HG03378 (cell line): ENCODE measurements around the gene ZCCHC14.
"Not testable (repeated sequence)": the region's sequence is repeated elsewhere in the genome, so short reads cannot be mapped to it uniquely, and the experiment has no call there.

Experiments used
- ATAC-seq: cut with Tn5 transposase; IDR thresholded peaks from one replicate; pipeline ENCODE4 v1.9.1; 2021; ENCODE audit warnings: mild to moderate bottlenecking, moderate library complexity; ENCODE audit not compliant: unreplicated experiment

The ZCCHC14 gene

DNA sequence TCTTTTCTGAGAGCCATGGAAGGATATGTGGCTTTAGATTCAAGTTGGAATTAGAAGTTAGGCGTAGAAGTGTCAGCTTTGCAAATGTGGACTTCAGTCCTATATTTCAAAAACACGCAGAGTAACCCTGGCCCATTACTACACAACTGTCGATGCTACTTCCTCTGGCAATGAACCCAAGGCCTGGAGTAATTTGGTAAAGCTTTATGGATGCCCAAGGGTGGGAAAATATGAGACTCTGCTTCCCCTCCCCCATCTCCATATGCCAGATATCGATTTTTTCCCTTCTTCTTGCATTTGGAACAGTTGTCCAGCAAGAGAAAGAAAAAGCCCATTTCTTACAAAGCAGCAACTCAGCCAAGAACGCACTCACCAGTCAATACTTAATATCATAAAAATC, 103.6 kb downstream of the ZCCHC14 start:
- ATAC-seq, result no peak

DNA sequence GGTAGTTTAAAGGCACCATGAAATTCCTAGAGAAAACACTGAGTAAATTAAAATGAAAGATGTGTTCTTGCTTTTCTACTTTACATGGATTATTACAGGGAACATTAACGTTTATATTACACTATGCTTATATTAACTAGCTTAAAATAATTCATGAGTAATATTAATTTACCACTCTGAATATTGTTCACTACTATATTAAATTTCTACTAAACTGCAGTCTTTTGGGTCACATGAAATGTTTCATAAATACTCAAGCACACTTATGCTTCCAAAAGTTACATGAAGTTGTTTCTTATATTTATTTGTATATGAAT, 104.0 kb downstream of the ZCCHC14 start:
- no peak for ATAC-seq

DNA sequence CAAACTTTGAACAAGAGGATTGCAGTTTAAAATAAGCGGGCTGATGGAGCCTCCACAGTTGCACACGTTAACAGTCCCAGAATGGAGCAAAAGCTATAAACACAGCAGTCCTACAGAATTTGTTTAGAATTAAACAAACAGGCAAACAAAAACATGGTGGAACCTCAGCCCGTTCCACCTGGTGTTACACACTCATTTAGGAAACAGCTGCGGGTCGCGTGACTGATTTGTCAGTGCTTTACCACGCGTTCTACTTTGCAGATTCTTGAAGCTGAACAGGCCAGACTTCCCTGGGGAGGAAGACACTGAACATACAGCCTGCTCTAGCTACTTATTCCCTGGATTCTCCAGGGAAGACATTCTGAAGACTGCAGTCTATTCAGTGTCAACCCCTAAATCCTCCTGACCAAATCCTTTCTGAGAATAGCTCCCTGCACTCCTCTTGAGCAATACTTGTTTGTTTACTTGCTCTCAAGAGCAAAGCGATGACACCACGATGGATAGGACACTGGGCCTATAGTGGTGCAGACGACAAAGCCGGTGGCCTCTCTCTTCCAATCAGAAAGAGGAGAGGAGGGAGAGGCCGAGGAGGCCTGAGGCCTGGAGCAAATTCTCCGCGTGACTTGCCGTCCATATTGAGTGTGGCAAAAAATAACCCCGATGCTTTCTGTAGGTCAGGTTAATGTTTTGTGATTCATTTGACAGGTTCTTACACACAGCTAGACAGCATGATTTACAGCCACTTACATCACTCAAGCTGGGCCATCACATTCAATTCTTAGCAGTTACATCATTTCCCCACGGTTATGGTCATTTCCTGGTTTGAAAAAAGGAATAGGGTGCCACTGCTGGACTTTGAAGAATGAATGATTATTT, 104.6 kb downstream of the ZCCHC14 start:
- peak; percentile 65 for ATAC-seq

DNA sequence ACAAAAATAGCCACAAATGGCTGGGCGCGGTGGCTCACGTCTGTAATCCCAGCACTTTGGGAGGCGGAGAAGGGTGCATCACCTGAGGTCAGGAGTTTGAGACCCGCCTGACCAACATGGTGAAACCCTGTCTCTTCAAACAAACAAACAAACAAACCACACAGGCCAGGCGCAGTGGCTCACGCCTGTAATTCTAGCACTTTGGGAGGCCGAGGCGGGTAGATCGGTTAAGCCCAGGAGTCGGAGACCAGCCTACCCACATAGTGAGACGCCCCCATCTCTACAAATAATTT, 108.0 kb downstream of the ZCCHC14 start:
- not testable (repeated sequence) for ATAC-seq

- peak; percentile 1 for ATAC-seq
Measured at GRCh38 chr16:87384162-87384874, 108.5 kb downstream of the ZCCHC14 start.

DNA sequence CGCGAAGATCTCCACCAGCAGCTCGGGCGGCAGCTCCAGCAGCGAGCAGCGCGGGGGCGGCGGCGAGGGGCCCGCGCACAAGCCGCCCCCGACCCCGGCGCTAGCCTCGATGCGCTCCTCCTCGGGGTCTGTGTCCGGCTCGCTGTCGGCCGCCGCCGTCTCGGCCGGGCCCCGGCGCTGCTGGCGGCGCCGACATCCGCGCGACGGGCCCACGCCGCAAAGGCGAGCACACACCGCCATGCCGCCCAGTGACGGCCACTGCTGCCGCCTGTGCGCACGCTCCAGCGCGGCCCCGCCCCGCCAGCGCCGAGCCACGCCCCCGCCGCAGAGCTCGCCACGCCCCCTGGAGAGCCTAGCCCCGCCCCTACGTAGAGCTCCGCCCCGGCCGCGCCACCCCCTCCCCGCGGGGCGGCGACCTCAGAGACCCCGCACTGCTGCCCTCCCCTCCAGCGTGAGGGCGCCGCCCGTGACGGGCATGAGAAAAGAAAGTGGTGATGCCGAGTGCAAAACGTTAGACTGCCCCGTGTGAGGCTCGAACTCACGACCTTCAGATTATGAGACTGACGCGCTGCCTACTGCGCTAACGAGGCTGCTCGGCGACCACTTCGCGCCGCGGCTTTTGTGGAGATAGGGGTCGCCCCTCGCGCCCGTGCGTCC, 109.2 kb downstream of the ZCCHC14 start, which contains the start of gene FBXO31:
TSS of gene FBXO31 (minus strand) at position 272 of the 657 bp plus-strand sequence. CDS start at position 240, 32 bp downstream.
- ATAC-seq, result peak; percentile 38

DNA sequence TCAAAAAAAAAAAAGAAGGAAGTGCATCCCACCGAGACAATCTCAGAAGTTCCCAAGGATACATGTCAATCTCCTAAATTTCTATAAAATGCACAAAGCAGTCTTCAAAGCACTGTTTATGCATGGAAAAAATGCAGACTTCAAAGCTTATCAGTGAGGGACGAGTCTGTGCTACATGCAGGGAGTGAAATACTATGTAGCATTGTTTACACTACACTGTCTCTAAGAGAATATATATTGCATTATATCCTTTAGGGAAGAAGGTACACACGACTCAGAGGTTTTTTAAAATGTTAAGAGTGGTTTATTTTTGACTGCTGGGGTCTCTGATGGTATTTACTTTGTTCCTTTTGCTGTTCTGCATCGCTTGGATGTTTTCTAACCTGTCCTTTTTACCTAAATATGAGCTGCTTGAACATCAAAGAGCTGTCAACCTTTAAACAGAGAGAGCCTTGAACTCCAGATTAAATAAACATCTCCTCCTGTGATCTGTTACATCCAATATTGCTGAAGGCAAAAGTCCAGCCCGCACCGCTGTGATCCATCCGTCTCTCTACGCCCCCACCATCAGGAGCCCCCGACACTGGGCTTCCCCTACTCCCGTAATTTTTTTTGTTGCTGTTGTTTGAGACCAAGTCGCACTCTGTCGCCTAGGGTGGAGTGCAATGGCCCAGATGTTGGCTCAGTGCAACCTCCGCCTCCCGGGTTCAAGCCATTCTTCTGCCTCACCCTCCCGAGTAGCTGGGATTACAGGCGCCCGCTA, 110.6 kb downstream of the ZCCHC14 start:
- ATAC-seq, result no peak

DNA sequence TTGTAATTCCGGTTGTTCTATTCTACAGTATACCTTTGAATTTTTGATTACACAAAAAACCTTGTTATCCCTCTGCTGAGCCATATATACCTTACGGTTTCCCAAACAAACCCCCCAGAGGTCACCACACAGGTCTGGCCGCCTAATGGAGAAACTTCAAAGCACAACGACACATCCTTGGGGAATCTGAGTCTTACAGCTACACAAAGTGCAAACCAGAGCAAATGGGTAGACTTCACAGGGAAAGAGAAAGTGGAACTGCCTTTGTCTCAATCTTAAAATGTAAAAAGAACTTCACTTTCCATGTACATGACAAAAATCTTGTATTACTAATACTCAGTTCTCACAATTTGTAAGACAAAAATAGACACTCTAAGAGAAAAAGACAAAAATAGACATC, 111.9 kb downstream of the ZCCHC14 start:
- no peak for ATAC-seq

GRCh38 chr16:87380403-87380802, 112.4 kb downstream of the ZCCHC14 start:
- ATAC-seq, result no peak

- ATAC-seq, result not testable (repeated sequence)
Measured at GRCh38 chr16:87379312-87379752, 113.5 kb downstream of the ZCCHC14 start.

GRCh38 chr16:87376660-87377059, 116.2 kb downstream of the ZCCHC14 start:
- no peak for ATAC-seq

GRCh38 chr16:87375426-87376135, 117.2 kb downstream of the ZCCHC14 start:
- ATAC-seq, result no peak

DNA sequence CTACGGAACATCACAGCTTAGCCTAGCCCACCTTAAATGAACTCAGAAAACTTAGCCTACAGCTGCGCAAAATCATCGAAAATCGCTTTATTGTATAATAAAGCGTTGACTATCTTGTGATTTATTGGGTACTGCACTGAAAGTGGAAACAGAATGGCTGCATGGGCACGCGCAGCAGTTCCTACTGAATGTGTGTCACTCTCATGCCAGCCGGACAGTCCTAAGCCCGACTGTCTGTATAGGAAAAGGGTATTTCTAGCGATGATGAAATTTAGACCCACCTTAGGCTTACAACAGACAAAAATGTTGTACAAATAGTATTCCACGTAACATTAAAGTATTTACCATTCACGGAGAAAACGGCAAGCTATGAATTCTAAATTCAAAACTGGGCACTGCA, 118.5 kb downstream of the ZCCHC14 start:
- ATAC-seq, result no peak

GRCh38 chr16:87372305-87372704, 120.5 kb downstream of the ZCCHC14 start:
- ATAC-seq, result no peak

DNA sequence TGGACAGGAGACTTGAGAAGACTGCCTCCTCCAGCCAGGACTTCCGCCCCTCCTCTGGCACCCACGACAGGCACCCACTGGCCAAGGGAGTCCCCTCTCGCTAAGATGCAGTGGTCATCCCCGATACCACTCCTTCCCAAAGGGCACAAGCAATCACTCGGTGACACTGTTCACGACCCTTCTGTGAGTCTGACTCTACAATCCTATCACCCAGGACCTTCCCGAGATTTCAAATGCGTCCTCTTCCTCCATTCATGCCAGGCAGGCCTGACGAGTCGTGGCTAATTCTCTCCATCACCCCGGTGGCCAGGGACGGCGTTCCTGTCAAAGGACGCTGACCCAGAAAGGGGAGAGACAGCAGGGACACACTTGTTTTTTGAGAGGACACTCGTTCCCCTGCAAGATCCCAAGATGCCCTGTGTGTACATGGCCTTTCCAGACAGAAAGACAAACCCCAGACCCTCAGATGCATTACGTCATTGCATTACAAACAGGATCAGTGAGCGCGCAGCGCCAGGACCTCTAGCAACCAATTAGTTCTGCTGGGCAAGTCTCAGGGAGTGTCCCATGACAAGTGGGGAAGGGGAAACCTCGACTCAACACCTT, 121.5 kb downstream of the ZCCHC14 start:
- ATAC-seq, result no peak

DNA sequence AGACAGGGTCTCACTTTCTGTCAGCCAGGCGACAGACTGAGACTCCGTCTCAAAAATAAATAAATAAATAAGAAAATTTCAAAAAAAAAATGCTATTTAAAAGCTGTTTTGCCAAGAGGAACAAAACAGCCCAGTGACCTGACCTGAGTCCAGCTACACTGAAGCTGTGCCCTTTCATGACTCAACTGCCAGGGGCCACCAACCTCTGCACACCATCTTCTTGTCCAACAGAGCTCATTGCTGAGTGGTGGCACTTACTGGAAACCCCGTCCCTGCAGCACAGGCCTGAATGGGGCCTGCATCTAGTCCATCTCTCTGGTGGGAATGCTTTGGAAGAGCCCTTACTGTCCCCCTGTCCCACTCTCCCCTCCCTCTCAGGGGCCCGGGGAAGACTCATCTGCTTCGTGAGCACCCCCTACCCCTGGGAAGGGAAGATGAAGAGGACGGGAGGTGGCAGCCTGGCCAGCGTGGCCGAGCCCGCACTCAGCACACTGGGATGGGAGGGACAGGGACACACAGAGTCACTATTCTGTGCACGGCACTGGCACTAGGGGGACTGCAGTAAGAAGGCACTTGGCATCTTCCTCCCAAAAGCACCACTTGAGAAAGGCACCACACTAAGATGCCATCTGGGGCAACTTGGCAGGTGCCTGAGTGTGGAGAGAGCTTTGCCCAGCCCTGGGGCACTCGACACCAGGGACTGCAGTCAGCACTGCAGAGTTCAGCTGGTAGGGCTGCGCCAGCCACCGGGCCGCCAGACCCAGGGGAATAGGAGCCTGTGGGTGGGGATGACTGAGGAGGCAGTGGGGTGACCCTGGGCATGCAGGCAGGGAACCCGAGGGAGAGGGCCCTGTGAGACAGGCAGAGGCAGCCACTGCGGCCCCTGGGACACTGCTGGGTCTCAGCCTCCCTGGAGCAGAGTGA, 122.8 kb downstream of the ZCCHC14 start:
- ATAC-seq, result no peak

DNA sequence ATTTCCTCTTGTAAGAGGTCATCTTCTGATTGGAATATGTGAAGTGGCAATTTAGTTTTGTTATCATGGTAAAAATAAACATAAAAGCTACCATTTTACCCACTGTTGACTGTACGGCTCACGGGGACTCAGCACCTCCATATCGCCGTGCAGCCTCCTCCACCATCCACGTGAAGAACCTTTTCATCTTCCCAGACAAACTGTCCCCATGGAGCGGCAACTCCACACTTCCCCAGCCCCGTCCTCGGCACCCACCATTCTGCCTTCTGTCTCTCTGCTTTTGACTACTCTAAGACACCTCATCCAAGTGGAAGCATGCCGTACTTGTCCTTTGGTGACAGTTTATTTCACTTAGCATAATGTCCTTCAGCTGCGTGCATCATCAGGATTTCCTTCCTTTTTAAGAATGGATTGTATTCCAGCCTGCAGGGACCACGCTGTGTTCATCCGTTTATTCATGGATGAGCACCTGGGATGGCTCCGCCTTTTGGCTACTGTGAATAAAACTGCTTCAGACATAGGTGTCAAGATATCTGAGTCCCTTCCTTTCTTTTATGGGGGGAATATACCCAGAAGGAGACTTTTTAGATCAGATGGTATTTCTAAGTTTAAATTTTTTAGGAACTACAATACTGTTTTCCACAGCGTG, 123.6 kb downstream of the ZCCHC14 start:
- no peak for ATAC-seq

GRCh38 chr16:87368029-87368770, 124.6 kb downstream of the ZCCHC14 start:
- ATAC-seq, result no peak
